ENCODE results near the gene NR2C1. TPM values are rescaled to one million over a fixed set of nuclear protein-coding genes. Genes with fewer than 3 reads are reported as not detected.

Gene NR2C1
- total RNA-seq, 1 experiment from 2014 or later: 33.7 TPM

DNA sequence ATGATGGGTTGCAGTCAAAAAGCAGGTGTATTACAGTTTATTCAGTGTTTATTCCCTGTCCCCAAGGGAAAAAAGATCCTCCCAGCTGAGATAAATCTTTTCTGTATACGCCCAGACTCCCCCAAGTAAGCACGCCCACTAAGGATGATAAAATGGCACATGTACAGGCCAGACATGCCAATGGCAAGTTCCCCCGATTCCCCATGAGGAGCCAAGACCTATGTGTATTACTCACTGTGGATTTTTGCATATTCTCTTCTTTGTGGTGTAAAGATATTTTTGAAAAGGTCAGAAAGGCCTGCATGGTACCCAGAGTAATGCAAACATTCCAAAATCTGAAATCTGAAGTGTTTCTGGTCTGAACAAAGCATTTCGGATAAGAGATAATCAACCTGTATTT lies 22.2 kb downstream of the NR2C1 start:
- H3K9me3 ChIP-seq (ENCODE audit: control insufficient read depth in 1 of 2, insufficient read depth in 1 of 2, low read depth in 1 of 2, low read length in 2 of 2): no peaks in the 10 kb centered on the region
- H3K36me3 ChIP-seq (ENCODE audit: control insufficient read depth in 1 of 2, insufficient read depth in 2 of 2, low read length in 2 of 2): peaks cover 18 to 24% of the 10 kb centered on the region in 2 experiments; a peak in 3 of 4 replicates
- H3K9ac ChIP-seq (ENCODE audit: low read length): no peak overlapping the region
- no peaks in the 10 kb centered on the region for H3K9me2 ChIP-seq (ENCODE audit: insufficient read depth)
- BruUV-seq (replicated peaks): no TSS peak
- DNase-seq (ENCODE audit: low read depth, low spot score) (no peak), ATAC-seq (no peak)
- H3K79me2 ChIP-seq (ENCODE audit: insufficient read depth, low read length): no peaks in the 10 kb centered on the region
- intact Hi-C loops (cut with micrococcal nuclease): no loop called here
- H3K4me3 ChIP-seq (replicated peaks in 1 of 2; ENCODE audit: low read depth in 1 of 2, low read length in 2 of 2): no peak overlapping the region
- H4K20me1 ChIP-seq (ENCODE audit: insufficient read depth): no peaks in the 10 kb centered on the region
- RAD21 ChIA-PET (ENCODE audit: low non-redundant PET in 1 of 2, low total read pairs in 2 of 2, uncharacterized antibody in 2 of 2, unreplicated experiment in 2 of 2): no interaction called here
- no peak overlapping the region for H3K27ac ChIP-seq (ENCODE audit: low read depth, low read length)
- CTCF ChIA-PET: interaction anchor here (1.1 kb wide), 1 partner anchor 22 kb away, joined by 3 read pairs; no protein-coding TSS in a partner anchor
- POLR2A ChIA-PET: no interaction called here
- no peak overlapping the region for H3K4me2 ChIP-seq (ENCODE audit: low read length)
- TF ChIP-seq SIN3A (IDR thresholded peaks at IDR 0.05; ENCODE audit: low read depth): no peak
- no peaks in the 10 kb centered on the region for H3K27me3 ChIP-seq (ENCODE audit: insufficient read depth, low read length)
- no peaks in the 10 kb centered on the region for H3K4me1 ChIP-seq (ENCODE audit: control insufficient read depth in 1 of 2, insufficient read depth in 2 of 2, low read length in 2 of 2)
- no peak overlapping the region for H2AFZ ChIP-seq (ENCODE audit: low read depth, low read length, poor library complexity, severe bottlenecking)

GRCh38 chr12:95037906-95038305 lies 35.5 kb downstream of the NR2C1 start:
- Histone ChIP-seq H3K4me1 (ENCODE audit: control insufficient read depth in 1 of 2, insufficient read depth in 2 of 2, low read length in 2 of 2) (no peaks in the 10 kb centered on the region), H3K27me3 (ENCODE audit: insufficient read depth, low read length) (no peaks in the 10 kb centered on the region), H3K4me3 (replicated peaks in 1 of 2; ENCODE audit: low read depth in 1 of 2, low read length in 2 of 2) (no peak overlapping the region), H3K4me2 (ENCODE audit: low read length) (no peak overlapping the region), H3K27ac (ENCODE audit: low read depth, low read length) (no peak overlapping the region), H4K20me1 (ENCODE audit: insufficient read depth) (no peaks in the 10 kb centered on the region), H3K9me3 (ENCODE audit: control insufficient read depth in 1 of 2, insufficient read depth in 1 of 2, low read depth in 1 of 2, low read length in 2 of 2) (no peaks in the 10 kb centered on the region), H2AFZ (ENCODE audit: low read depth, low read length, poor library complexity, severe bottlenecking) (no peak overlapping the region), H3K36me3 (ENCODE audit: control insufficient read depth in 1 of 2, insufficient read depth in 2 of 2, low read length in 2 of 2) (peaks cover 0 to 7% of the 10 kb centered on the region in 2 experiments; a peak in 1 of 4 replicates), H3K9me2 (ENCODE audit: insufficient read depth) (no peaks in the 10 kb centered on the region), H3K9ac (ENCODE audit: low read length) (no peak overlapping the region), H3K79me2 (ENCODE audit: insufficient read depth, low read length) (no peaks in the 10 kb centered on the region)
- no peak for ATAC-seq
- no TSS peak for BruUV-seq (replicated peaks)
- CTCF ChIA-PET: no interaction called here
- RAD21 ChIA-PET (ENCODE audit: low non-redundant PET in 1 of 2, low total read pairs in 2 of 2, uncharacterized antibody in 2 of 2, unreplicated experiment in 2 of 2): no interaction called here
- POLR2A ChIA-PET: no interaction called here
- intact Hi-C loops (cut with micrococcal nuclease): no loop called here
- TF ChIP-seq YY1 (IDR thresholded peaks at IDR 0.05; ENCODE audit: extremely low read depth, insufficient replicate concordance, low read depth, low read length): no peak
- TF ChIP-seq TCF7L2 (IDR thresholded peaks at IDR 0.05; ENCODE audit: borderline replicate concordance, extremely low read depth, insufficient read depth, insufficient read length): no peak
- no peak for TF ChIP-seq ZNF274 (IDR thresholded peaks at IDR 0.05; ENCODE audit: low read depth, low read length)
- TF ChIP-seq, protein P1, sequence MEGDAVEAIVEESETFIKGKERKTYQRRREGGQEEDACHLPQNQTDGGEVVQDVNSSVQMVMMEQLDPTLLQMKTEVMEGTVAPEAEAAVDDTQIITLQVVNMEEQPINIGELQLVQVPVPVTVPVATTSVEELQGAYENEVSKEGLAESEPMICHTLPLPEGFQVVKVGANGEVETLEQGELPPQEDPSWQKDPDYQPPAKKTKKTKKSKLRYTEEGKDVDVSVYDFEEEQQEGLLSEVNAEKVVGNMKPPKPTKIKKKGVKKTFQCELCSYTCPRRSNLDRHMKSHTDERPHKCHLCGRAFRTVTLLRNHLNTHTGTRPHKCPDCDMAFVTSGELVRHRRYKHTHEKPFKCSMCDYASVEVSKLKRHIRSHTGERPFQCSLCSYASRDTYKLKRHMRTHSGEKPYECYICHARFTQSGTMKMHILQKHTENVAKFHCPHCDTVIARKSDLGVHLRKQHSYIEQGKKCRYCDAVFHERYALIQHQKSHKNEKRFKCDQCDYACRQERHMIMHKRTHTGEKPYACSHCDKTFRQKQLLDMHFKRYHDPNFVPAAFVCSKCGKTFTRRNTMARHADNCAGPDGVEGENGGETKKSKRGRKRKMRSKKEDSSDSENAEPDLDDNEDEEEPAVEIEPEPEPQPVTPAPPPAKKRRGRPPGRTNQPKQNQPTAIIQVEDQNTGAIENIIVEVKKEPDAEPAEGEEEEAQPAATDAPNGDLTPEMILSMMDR (IDR thresholded peaks at IDR 0.05 in 2 of 3, conservative IDR thresholded peaks at IDR 0.05 in 1 of 3; ENCODE audit: borderline replicate concordance in 1 of 3, insufficient read depth in 1 of 3, low read depth in 2 of 3, low read length in 2 of 3): no peak
- no peak for TF ChIP-seq CBX3 (IDR thresholded peaks at IDR 0.05; ENCODE audit: low read depth)
- DNase-seq (ENCODE audit: low read depth, low spot score): no peak
